ENCODE measurements around the gene MBOAT2.

The MBOAT2 gene

DNA sequence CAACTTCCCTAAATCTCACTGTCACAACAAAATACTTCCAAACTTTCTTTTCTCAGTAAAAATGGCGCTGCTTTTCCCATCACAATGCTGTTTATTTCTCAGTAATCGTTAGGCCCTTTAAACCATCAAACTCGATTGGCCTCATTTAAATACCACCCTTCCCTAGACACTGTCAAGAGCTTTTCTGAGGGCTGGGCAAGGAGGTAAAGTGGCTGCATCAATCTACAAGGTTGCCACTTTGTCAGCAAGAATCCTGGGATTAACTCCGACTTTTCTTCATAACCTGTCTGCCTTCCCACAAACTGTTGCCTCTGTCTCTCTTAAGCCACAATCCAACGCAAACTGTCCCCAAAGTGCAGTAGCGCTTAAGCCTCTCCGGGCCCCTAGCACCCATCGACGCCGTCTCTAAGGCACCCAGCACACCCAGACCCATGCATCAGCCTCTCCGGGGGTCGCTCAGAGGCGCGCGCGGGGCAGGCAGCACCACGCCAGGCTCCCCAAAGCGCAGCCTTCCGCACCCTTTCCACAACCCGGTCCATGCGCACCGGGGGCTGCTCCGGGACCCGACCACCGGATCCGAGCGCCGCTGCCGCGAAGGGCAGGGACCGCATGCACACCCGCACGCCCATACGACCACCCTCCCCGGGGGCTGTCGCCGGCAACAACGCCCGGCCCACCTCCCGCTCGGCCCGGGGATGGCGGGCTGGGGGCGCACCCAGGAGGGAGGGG, 683 bp downstream of the MBOAT2 start:
- H3K79me2 ChIP-seq (ENCODE audit: insufficient read depth, low read length), result no peaks in the 10 kb centered on the region
- H3K9me3 ChIP-seq (ENCODE audit: insufficient read depth, low read length), result no peaks in the 10 kb centered on the region
- no peaks in the 10 kb centered on the region for H3K36me3 ChIP-seq (ENCODE audit: low read length)
- no peaks in the 10 kb centered on the region for H3F3A ChIP-seq (ENCODE audit: insufficient read depth)
- H3K27me3 ChIP-seq (ENCODE audit: low read length), result no peaks in the 10 kb centered on the region
- H3K9me2 ChIP-seq (replicated peaks; ENCODE audit: insufficient read depth, low read length), result no peaks in the 10 kb centered on the region
- H3K4me3 ChIP-seq (ENCODE audit: insufficient read depth, low read length, poor library complexity, severe bottlenecking), result peak overlapping the region; percentile 27
- H4K20me1 ChIP-seq (ENCODE audit: low read depth, low read length), result no peaks in the 10 kb centered on the region
- peak overlapping the region; percentile 40 for H3K4me2 ChIP-seq (ENCODE audit: low read depth, low read length, poor library complexity, severe bottlenecking)
- 0 out of 2 replicates have a peak overlapping the region, but pooled peaks have one; percentile 19 for H3K9ac ChIP-seq (ENCODE audit: low read length)
- H2AFZ ChIP-seq (ENCODE audit: low read depth, low read length, severe bottlenecking), result no peak overlapping the region
- TF ChIP-seq, protein P1, sequence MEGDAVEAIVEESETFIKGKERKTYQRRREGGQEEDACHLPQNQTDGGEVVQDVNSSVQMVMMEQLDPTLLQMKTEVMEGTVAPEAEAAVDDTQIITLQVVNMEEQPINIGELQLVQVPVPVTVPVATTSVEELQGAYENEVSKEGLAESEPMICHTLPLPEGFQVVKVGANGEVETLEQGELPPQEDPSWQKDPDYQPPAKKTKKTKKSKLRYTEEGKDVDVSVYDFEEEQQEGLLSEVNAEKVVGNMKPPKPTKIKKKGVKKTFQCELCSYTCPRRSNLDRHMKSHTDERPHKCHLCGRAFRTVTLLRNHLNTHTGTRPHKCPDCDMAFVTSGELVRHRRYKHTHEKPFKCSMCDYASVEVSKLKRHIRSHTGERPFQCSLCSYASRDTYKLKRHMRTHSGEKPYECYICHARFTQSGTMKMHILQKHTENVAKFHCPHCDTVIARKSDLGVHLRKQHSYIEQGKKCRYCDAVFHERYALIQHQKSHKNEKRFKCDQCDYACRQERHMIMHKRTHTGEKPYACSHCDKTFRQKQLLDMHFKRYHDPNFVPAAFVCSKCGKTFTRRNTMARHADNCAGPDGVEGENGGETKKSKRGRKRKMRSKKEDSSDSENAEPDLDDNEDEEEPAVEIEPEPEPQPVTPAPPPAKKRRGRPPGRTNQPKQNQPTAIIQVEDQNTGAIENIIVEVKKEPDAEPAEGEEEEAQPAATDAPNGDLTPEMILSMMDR (IDR thresholded peaks at IDR 0.05; ENCODE audit: insufficient read depth, low read length, poor library complexity, severe bottlenecking), result no peak
- no peak for TF ChIP-seq EZH2phosphoT487 (conservative IDR thresholded peaks at IDR 0.05; ENCODE audit: low read length)
- H3K27ac ChIP-seq (ENCODE audit: low read depth, low read length), result no peak overlapping the region

DNA sequence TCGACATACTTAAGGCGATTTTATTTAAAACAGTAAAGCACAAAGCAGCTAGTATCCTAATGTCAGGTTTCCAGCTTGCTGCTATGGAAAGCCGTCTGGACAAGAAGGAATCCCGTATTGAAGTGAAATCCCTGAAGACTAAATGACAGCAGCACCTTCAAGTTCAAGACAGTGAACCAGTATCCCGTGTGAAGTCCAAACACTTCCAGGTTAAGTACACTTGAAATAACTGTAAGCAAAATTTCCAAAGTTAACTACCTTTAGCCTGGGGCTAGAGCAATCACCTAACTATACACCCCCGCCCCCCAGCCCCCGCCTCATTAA, 1.2 kb downstream of the MBOAT2 start:
- Histone ChIP-seq H2AFZ (ENCODE audit: low read depth, low read length, severe bottlenecking) (no peak overlapping the region), H3K4me2 (ENCODE audit: low read depth, low read length, poor library complexity, severe bottlenecking) (no peak overlapping the region), H3K9me2 (replicated peaks; ENCODE audit: insufficient read depth, low read length) (no peaks in the 10 kb centered on the region), H4K20me1 (ENCODE audit: low read depth, low read length) (no peaks in the 10 kb centered on the region), H3K27ac (ENCODE audit: low read depth, low read length) (no peak overlapping the region), H3K36me3 (ENCODE audit: low read length) (no peaks in the 10 kb centered on the region), H3K79me2 (ENCODE audit: insufficient read depth, low read length) (no peaks in the 10 kb centered on the region), H3K27me3 (ENCODE audit: low read length) (no peaks in the 10 kb centered on the region), H3K4me3 (ENCODE audit: insufficient read depth, low read length, poor library complexity, severe bottlenecking) (no peak overlapping the region), H3K9ac (ENCODE audit: low read length) (no peak overlapping the region), H3K9me3 (ENCODE audit: insufficient read depth, low read length) (no peaks in the 10 kb centered on the region), H3F3A (ENCODE audit: insufficient read depth) (no peaks in the 10 kb centered on the region)
- no peak for TF ChIP-seq EZH2phosphoT487 (conservative IDR thresholded peaks at IDR 0.05; ENCODE audit: low read length)
- TF ChIP-seq, protein P1 (IDR thresholded peaks at IDR 0.05; ENCODE audit: insufficient read depth, low read length, poor library complexity, severe bottlenecking), result no peak

DNA sequence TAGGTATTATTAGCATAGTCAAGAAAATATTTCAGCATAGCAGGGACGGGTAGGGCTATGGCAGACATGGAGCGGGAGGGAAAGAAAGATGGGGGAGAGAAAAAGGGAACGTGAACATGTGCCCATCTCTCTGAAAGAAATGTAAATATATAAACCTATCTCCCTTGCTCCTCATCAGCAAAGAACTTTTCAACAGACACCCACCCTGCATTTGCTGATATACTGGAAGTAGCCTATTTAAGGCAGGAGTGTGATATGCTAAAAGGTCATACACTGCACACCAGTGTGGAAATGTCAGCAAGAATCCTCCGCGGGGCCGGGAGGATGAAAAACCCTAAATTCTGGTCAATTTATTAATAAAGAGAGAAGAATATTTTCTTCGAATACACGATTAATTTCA, 1.7 kb downstream of the MBOAT2 start:
- H2AFZ ChIP-seq (ENCODE audit: low read depth, low read length, severe bottlenecking), result no peak overlapping the region
- no peaks in the 10 kb centered on the region for H3K27me3 ChIP-seq (ENCODE audit: low read length)
- no peaks in the 10 kb centered on the region for H3K9me3 ChIP-seq (ENCODE audit: insufficient read depth, low read length)
- no peaks in the 10 kb centered on the region for H3K79me2 ChIP-seq (ENCODE audit: insufficient read depth, low read length)
- H3K36me3 ChIP-seq (ENCODE audit: low read length), result no peaks in the 10 kb centered on the region
- H3K9me2 ChIP-seq (replicated peaks; ENCODE audit: insufficient read depth, low read length), result no peaks in the 10 kb centered on the region
- H3K4me3 ChIP-seq (ENCODE audit: insufficient read depth, low read length, poor library complexity, severe bottlenecking), result no peak overlapping the region
- TF ChIP-seq EZH2phosphoT487 (conservative IDR thresholded peaks at IDR 0.05; ENCODE audit: low read length), result no peak
- TF ChIP-seq, protein P1 (IDR thresholded peaks at IDR 0.05; ENCODE audit: insufficient read depth, low read length, poor library complexity, severe bottlenecking), result no peak
- no peak overlapping the region for H3K27ac ChIP-seq (ENCODE audit: low read depth, low read length)
- no peaks in the 10 kb centered on the region for H4K20me1 ChIP-seq (ENCODE audit: low read depth, low read length)
- no peaks in the 10 kb centered on the region for H3F3A ChIP-seq (ENCODE audit: insufficient read depth)
- no peak overlapping the region for H3K9ac ChIP-seq (ENCODE audit: low read length)
- no peak overlapping the region for H3K4me2 ChIP-seq (ENCODE audit: low read depth, low read length, poor library complexity, severe bottlenecking)

Data from SU-DHL-6 (cell line).